ENCODE measurements around the gene ADAMTS4.

ADAMTS4 gene

GRCh38 chr1:161168906-161169305 lies 29.9 kb downstream of the ADAMTS4 start:
- no peaks in the 10 kb centered on the region for H3F3A ChIP-seq (ENCODE audit: control insufficient read depth, insufficient read depth)
- H3K27ac ChIP-seq (ENCODE audit: low read depth, low read length): no peak overlapping the region
- H4K20me1 ChIP-seq (ENCODE audit: control insufficient read depth, insufficient read depth, low read depth, low read length): no peaks in the 10 kb centered on the region
- H3K4me3 ChIP-seq (ENCODE audit: low read length): no peak overlapping the region
- H3K27me3 ChIP-seq (ENCODE audit: control insufficient read depth, low read length): no peaks in the 10 kb centered on the region
- TF ChIP-seq EZH2phosphoT487 (IDR thresholded peaks at IDR 0.05; ENCODE audit: borderline replicate concordance, low read length) (no peak), CTCF (IDR thresholded peaks at IDR 0.05; ENCODE audit: low read depth, low read length, poor library complexity, severe bottlenecking) (no peak)
- no peaks in the 10 kb centered on the region for H3K9me2 ChIP-seq (replicated peaks; ENCODE audit: control insufficient read depth, low read length)
- peaks cover 8% of the 10 kb centered on the region for H3K79me2 ChIP-seq (ENCODE audit: control insufficient read depth, low read length)
- no peak overlapping the region for H3K4me2 ChIP-seq (ENCODE audit: low read length)
- H3K4me1 ChIP-seq (ENCODE audit: control insufficient read depth, low read length): peaks cover 20% of the 10 kb centered on the region
- H3K9me3 ChIP-seq (ENCODE audit: control insufficient read depth, insufficient read depth, low read length): no peaks in the 10 kb centered on the region
- peaks cover 57% of the 10 kb centered on the region for H3K36me3 ChIP-seq (ENCODE audit: control insufficient read depth, low read length)

GRCh38 chr1:161166669-161167548 lies 31.9 kb downstream of the ADAMTS4 start:
- Histone ChIP-seq H4K20me1 (ENCODE audit: control insufficient read depth, insufficient read depth, low read depth, low read length) (no peaks in the 10 kb centered on the region), H3K9me2 (replicated peaks; ENCODE audit: control insufficient read depth, low read length) (no peaks in the 10 kb centered on the region), H3K4me1 (ENCODE audit: control insufficient read depth, low read length) (peaks cover 20% of the 10 kb centered on the region), H3K27ac (ENCODE audit: low read depth, low read length) (peak overlapping the region; percentile 35), H3K4me2 (ENCODE audit: low read length) (peak overlapping the region; percentile 77), H3K79me2 (ENCODE audit: control insufficient read depth, low read length) (peaks cover 8% of the 10 kb centered on the region), H3K9me3 (ENCODE audit: control insufficient read depth, insufficient read depth, low read length) (no peaks in the 10 kb centered on the region), H3K4me3 (ENCODE audit: low read length) (peak overlapping the region; percentile 95), H3F3A (ENCODE audit: control insufficient read depth, insufficient read depth) (no peaks in the 10 kb centered on the region), H3K36me3 (ENCODE audit: control insufficient read depth, low read length) (peaks cover 57% of the 10 kb centered on the region), H3K27me3 (ENCODE audit: control insufficient read depth, low read length) (no peaks in the 10 kb centered on the region)
- no peak for TF ChIP-seq EZH2phosphoT487 (IDR thresholded peaks at IDR 0.05; ENCODE audit: borderline replicate concordance, low read length)
- TF ChIP-seq CTCF (IDR thresholded peaks at IDR 0.05; ENCODE audit: low read depth, low read length, poor library complexity, severe bottlenecking): peak; percentile 6

- Histone ChIP-seq H3K79me2 (ENCODE audit: control insufficient read depth, low read length) (peaks cover 8% of the 10 kb centered on the region), H4K20me1 (ENCODE audit: control insufficient read depth, insufficient read depth, low read depth, low read length) (no peaks in the 10 kb centered on the region), H3K36me3 (ENCODE audit: control insufficient read depth, low read length) (peaks cover 51% of the 10 kb centered on the region), H3K9me3 (ENCODE audit: control insufficient read depth, insufficient read depth, low read length) (no peaks in the 10 kb centered on the region), H3K4me3 (ENCODE audit: low read length) (peak within 1 kb of the TSS; percentile 95), H3K9me2 (replicated peaks; ENCODE audit: control insufficient read depth, low read length) (no peaks in the 10 kb centered on the region), H3K27me3 (ENCODE audit: control insufficient read depth, low read length) (no peaks in the 10 kb centered on the region), H3K4me2 (ENCODE audit: low read length) (peak within 1 kb of the TSS; percentile 77), H3K4me1 (ENCODE audit: control insufficient read depth, low read length) (peaks cover 20% of the 10 kb centered on the region), H3K27ac (ENCODE audit: low read depth, low read length) (peak within 1 kb of the TSS; percentile 41), H3F3A (ENCODE audit: control insufficient read depth, insufficient read depth) (no peaks in the 10 kb centered on the region)
- peak; percentile 95 for TF ChIP-seq CTCF (IDR thresholded peaks at IDR 0.05; ENCODE audit: low read depth, low read length, poor library complexity, severe bottlenecking)
- no peak for TF ChIP-seq EZH2phosphoT487 (IDR thresholded peaks at IDR 0.05; ENCODE audit: borderline replicate concordance, low read length)
Observed at GRCh38 chr1:161165742-161166668, 32.8 kb downstream of the ADAMTS4 start, which contains the start of gene PPOX. TSS of gene PPOX (plus strand) at chr1:161166426. CDS start at chr1:161166848, 422 bp downstream.

All from DOHH2 (cell line).